Lower leg skin (tissue), 3 donors: Measurements from ENCODE around the gene DENND6B.

Source experiments
- POLR2A ChIP-seq, 2 donors: fragments of 450-650 bp; IDR thresholded peaks; one replicate each; pipeline ENCODE4 v1.6.1; 2016 to 2017; ENCODE audit warnings: antibody characterized with exemption in 2 of 2, mild to moderate bottlenecking in 1 of 2, moderate library complexity in 1 of 2
- TF ChIP-seq, protein P1 (sequence below), 3 donors: fragments of 450-650 bp; IDR thresholded peaks; one replicate each; pipeline ENCODE4 v1.5.1; 2016; ENCODE audit warnings: antibody characterized with exemption in 3 of 3, mild to moderate bottlenecking in 3 of 3, moderate library complexity in 2 of 3

- TF ChIP-seq, protein P1, sequence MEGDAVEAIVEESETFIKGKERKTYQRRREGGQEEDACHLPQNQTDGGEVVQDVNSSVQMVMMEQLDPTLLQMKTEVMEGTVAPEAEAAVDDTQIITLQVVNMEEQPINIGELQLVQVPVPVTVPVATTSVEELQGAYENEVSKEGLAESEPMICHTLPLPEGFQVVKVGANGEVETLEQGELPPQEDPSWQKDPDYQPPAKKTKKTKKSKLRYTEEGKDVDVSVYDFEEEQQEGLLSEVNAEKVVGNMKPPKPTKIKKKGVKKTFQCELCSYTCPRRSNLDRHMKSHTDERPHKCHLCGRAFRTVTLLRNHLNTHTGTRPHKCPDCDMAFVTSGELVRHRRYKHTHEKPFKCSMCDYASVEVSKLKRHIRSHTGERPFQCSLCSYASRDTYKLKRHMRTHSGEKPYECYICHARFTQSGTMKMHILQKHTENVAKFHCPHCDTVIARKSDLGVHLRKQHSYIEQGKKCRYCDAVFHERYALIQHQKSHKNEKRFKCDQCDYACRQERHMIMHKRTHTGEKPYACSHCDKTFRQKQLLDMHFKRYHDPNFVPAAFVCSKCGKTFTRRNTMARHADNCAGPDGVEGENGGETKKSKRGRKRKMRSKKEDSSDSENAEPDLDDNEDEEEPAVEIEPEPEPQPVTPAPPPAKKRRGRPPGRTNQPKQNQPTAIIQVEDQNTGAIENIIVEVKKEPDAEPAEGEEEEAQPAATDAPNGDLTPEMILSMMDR (IDR thresholded peaks at IDR 0.05), result no peak
- no peak for TF ChIP-seq POLR2A (IDR thresholded peaks at IDR 0.05)
Measured at GRCh38 chr22:50280708-50281383, 46.0 kb downstream of the DENND6B start.
